ENCODE results near the gene ZNF628.

The ZNF628 gene

DNA sequence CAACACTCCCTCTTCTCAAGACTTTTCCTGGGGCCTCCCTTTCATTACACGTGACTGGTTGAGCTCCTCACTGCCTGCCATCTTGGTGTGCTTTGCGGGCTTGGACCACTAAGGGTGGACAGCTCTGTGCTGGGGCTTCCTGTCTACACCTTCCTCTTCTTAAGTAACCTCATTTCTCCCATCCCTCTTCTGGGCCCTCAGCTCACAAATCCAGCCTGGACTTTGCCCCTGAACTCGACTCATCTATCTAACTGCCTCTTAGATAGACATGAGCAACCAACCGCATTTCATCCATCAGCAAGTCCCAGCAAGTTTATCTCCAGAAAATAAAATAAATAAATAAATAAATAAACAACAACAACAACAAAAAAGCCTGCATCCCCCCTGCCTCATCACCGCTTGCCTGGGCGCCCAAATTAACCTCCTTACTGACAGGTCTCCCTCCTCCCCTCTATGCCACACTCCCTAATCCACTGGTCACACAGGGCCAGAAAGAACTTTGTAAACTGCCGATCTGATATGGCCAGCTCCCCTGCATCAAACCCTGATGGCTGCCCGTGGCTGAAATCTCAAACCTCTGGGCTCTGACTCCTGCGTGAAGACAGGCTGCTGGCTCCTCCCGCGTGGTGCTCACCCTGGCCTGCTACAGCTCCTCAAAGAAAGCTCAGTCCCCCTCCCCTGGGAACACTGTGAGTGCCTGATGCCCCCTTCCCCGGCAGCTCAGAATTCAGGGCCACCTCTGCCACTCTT lies 22.7 kb upstream of the ZNF628 start:
- no peak overlapping the region for H3K4me2 ChIP-seq (ENCODE audit: low read length)
- peaks cover 3% of the 10 kb centered on the region for H3K36me3 ChIP-seq (replicated peaks; ENCODE audit: low read depth, low read length)
- H3K79me2 ChIP-seq (ENCODE audit: low read length), result no peaks in the 10 kb centered on the region
- no peak overlapping the region for H2AFZ ChIP-seq (ENCODE audit: low read depth, low read length)
- no peaks in the 10 kb centered on the region for H4K20me1 ChIP-seq (ENCODE audit: insufficient read depth, low read length)
- TF ChIP-seq, protein P1, sequence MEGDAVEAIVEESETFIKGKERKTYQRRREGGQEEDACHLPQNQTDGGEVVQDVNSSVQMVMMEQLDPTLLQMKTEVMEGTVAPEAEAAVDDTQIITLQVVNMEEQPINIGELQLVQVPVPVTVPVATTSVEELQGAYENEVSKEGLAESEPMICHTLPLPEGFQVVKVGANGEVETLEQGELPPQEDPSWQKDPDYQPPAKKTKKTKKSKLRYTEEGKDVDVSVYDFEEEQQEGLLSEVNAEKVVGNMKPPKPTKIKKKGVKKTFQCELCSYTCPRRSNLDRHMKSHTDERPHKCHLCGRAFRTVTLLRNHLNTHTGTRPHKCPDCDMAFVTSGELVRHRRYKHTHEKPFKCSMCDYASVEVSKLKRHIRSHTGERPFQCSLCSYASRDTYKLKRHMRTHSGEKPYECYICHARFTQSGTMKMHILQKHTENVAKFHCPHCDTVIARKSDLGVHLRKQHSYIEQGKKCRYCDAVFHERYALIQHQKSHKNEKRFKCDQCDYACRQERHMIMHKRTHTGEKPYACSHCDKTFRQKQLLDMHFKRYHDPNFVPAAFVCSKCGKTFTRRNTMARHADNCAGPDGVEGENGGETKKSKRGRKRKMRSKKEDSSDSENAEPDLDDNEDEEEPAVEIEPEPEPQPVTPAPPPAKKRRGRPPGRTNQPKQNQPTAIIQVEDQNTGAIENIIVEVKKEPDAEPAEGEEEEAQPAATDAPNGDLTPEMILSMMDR (IDR thresholded peaks at IDR 0.05; ENCODE audit: low read depth, low read length), result no peak
- no peak for TF ChIP-seq EZH2phosphoT487 (IDR thresholded peaks at IDR 0.05; ENCODE audit: low read depth)
- H3K27me3 ChIP-seq (ENCODE audit: low read depth, low read length), result no peaks in the 10 kb centered on the region
- no peaks in the 10 kb centered on the region for H3K4me1 ChIP-seq (ENCODE audit: low read length)
- H3K9me3 ChIP-seq (ENCODE audit: insufficient read depth, low read length), result no peaks in the 10 kb centered on the region
- H3K9ac ChIP-seq (ENCODE audit: low read length), result no peak overlapping the region
- no peak overlapping the region for H3K27ac ChIP-seq (ENCODE audit: low read length)
- H3K4me3 ChIP-seq (ENCODE audit: low read length), result no peak overlapping the region

DNA sequence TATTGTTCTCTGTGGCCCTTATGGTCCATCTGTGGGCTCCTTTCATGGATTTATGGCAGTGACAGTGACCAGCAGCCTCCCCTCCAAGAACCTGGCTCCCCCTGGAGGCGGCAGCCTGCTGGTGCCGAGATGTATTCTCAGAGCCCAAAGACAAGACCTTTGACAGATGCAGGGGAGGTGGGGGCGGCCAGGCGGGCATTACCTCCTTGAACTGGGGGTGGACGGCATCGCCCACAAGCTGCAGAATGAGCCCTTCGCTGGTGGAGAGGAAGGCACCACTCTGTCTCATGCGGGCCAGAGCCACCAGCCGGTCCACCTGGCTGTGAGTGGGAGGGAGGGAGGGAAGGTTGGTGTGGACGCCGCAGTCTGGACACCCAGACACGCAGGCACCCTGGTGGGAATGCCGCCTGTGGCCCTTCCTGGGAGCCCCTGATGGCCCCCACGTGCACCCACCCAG lies 21.6 kb upstream of the ZNF628 start:
- H3K27ac ChIP-seq (ENCODE audit: low read length), result no peak overlapping the region
- H4K20me1 ChIP-seq (ENCODE audit: insufficient read depth, low read length), result no peaks in the 10 kb centered on the region
- H3K9me3 ChIP-seq (ENCODE audit: insufficient read depth, low read length), result no peaks in the 10 kb centered on the region
- TF ChIP-seq EZH2phosphoT487 (IDR thresholded peaks at IDR 0.05; ENCODE audit: low read depth), result no peak
- TF ChIP-seq, protein P1 (IDR thresholded peaks at IDR 0.05; ENCODE audit: low read depth, low read length), result peak; percentile 75
- no peak overlapping the region for H2AFZ ChIP-seq (ENCODE audit: low read depth, low read length)
- H3K9ac ChIP-seq (ENCODE audit: low read length), result no peak overlapping the region
- H3K36me3 ChIP-seq (replicated peaks; ENCODE audit: low read depth, low read length), result peaks cover 3% of the 10 kb centered on the region
- H3K27me3 ChIP-seq (ENCODE audit: low read depth, low read length), result no peaks in the 10 kb centered on the region
- no peak overlapping the region for H3K4me3 ChIP-seq (ENCODE audit: low read length)
- no peaks in the 10 kb centered on the region for H3K79me2 ChIP-seq (ENCODE audit: low read length)
- no peak overlapping the region for H3K4me2 ChIP-seq (ENCODE audit: low read length)
- no peaks in the 10 kb centered on the region for H3K4me1 ChIP-seq (ENCODE audit: low read length)

DNA sequence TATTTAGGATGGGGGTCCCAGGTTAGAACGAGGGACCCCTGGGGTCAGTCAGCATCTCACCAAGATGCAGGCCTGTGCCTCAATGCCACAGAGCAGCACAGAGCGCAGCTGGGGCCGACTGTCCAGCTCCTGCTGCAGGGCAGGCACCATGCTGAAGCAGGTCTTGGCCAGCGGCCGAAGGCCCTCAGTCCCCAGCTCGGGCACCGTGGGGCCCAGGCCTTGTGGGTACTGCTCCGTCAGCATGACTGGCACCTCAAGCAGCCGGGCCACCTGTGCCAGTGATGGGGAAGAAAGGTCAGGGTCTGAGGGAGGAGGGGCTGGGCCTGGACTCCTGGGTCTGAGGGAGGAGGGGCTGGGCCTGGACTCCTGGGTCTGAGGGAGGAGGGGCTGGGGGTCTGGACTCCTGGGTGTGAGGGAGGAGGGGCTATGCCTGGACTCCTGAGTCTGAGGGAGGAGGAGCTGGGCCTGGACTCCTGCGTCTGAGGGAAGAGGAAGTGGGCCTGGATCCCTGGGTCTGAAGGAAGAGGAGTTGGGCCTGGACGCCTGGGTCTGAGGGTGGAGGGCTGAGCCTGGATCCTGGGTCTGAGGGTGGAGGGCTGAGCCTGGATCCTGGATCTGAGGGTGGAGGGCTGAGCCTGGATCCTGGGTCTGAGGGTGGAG lies 20.7 kb upstream of the ZNF628 start:
- H2AFZ ChIP-seq (ENCODE audit: low read depth, low read length), result no peak overlapping the region
- H3K4me1 ChIP-seq (ENCODE audit: low read length), result peaks cover 4% of the 10 kb centered on the region
- H3K4me2 ChIP-seq (ENCODE audit: low read length), result no peak overlapping the region
- no peaks in the 10 kb centered on the region for H3K9me3 ChIP-seq (ENCODE audit: insufficient read depth, low read length)
- H3K27me3 ChIP-seq (ENCODE audit: low read depth, low read length), result no peaks in the 10 kb centered on the region
- peaks cover 3% of the 10 kb centered on the region for H3K36me3 ChIP-seq (replicated peaks; ENCODE audit: low read depth, low read length)
- H4K20me1 ChIP-seq (ENCODE audit: insufficient read depth, low read length), result no peaks in the 10 kb centered on the region
- no peak overlapping the region for H3K27ac ChIP-seq (ENCODE audit: low read length)
- no peak overlapping the region for H3K9ac ChIP-seq (ENCODE audit: low read length)
- no peaks in the 10 kb centered on the region for H3K79me2 ChIP-seq (ENCODE audit: low read length)
- TF ChIP-seq, protein P1 (IDR thresholded peaks at IDR 0.05; ENCODE audit: low read depth, low read length), result no peak
- no peak for TF ChIP-seq EZH2phosphoT487 (IDR thresholded peaks at IDR 0.05; ENCODE audit: low read depth)
- H3K4me3 ChIP-seq (ENCODE audit: low read length), result no peak overlapping the region

DNA sequence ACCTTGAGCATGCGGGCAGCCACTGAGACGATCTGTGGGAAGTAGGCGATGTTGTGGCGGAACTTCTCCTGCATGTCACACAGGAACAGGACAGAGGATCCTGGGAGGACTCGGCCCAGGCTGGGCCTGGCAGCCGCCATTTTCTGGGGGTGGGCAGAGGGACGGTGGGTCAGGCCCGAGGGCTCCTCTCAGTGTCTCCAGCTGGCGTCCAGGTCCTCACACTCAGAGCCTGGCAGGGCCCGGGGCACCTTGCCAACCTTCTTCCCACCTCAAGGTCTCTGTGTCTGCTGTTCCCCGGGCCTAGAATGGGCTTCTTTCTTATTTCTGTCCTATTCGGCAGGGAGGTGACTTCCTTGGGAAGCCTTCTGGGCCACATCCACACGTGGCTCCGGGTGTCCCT lies 20.1 kb upstream of the ZNF628 start:
- H3K36me3 ChIP-seq (replicated peaks; ENCODE audit: low read depth, low read length), result peaks cover 3% of the 10 kb centered on the region
- H3K79me2 ChIP-seq (ENCODE audit: low read length), result 0 out of 2 replicates have a peak, but pooled peaks cover 3% of the 10 kb centered on the region
- H3K4me2 ChIP-seq (ENCODE audit: low read length), result no peak overlapping the region
- no peak overlapping the region for H3K4me3 ChIP-seq (ENCODE audit: low read length)
- H3K27ac ChIP-seq (ENCODE audit: low read length), result no peak overlapping the region
- H3K9ac ChIP-seq (ENCODE audit: low read length), result no peak overlapping the region
- H3K4me1 ChIP-seq (ENCODE audit: low read length), result peaks cover 6% of the 10 kb centered on the region
- H3K9me3 ChIP-seq (ENCODE audit: insufficient read depth, low read length), result no peaks in the 10 kb centered on the region
- TF ChIP-seq, protein P1 (IDR thresholded peaks at IDR 0.05; ENCODE audit: low read depth, low read length), result no peak
- TF ChIP-seq EZH2phosphoT487 (IDR thresholded peaks at IDR 0.05; ENCODE audit: low read depth), result no peak
- no peak overlapping the region for H2AFZ ChIP-seq (ENCODE audit: low read depth, low read length)
- H3K27me3 ChIP-seq (ENCODE audit: low read depth, low read length), result no peaks in the 10 kb centered on the region
- H4K20me1 ChIP-seq (ENCODE audit: insufficient read depth, low read length), result no peaks in the 10 kb centered on the region

Measured in OCI-LY3 (cell line).